ENCODE measurements around the gene SLC49A3.

Gene SLC49A3

DNA sequence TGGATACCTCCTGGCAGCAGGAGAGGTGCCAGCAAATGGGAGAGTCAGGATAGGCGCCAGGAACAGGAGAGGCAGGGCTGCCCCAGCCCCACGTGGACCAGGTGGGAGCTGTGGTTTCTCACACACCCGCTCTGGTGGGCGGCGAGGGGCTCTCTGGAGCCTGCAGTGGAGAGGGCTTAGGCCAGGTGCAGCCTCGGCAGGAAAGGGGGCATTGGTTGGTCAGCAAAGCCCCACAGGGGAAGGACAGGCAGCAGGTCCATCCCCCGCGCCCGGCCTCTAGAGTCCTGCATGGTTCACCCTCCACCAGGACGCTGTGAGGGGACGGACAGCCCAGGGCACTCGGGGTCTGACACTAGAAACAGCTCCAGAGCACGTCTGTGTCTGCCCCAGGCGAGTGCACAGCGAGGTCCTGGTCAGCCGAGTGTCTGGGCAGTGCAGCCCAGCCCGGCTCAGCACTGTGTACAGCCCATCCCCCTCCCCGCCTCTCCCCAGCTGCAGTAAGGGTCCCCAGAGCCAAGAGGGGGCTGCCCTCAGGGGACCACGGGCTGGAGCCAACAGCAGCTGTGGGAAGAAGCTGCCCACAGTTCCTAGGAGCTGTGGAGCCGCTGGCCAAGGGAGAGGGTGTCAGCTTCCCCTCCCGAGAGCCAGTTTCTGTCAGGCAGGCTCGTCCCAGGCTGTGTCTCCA is 23.1 kb downstream of the SLC49A3 start:
- DNase-seq (ENCODE audit: low spot score), result no peak

DNA sequence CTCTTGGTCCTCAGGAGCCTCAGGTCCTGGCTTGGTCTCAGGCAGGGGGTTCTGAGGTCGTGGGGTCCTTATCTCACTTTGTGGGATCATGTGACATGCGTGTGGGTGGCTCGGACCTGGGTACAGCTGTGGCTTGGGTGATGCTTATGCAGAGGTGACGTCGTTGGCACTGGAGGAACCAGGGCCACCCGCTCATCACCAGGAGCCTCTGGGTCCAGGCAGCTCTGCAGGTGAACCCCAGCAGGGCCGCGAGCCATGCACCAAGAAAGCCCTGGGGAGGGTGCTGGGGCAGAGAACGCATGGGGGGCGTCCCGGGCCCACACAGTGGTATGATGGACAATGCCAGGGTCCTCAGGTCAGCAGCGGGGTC is 23.6 kb downstream of the SLC49A3 start:
- DNase-seq (ENCODE audit: low spot score), result no peak

GRCh38 chr4:664713-665231 is 24.2 kb downstream of the SLC49A3 start:
- DNase-seq (ENCODE audit: low spot score), result no peak

- DNase-seq (ENCODE audit: low spot score), result peak; percentile 84
Measured at GRCh38 chr4:663438-664428, 25.2 kb downstream of the SLC49A3 start.

- no peak for DNase-seq (ENCODE audit: low spot score)
Measured at GRCh38 chr4:663046-663437, 25.9 kb downstream of the SLC49A3 start.

GRCh38 chr4:661881-662761 is 26.8 kb downstream of the SLC49A3 start:
- no peak for DNase-seq (ENCODE audit: low spot score)

DNA sequence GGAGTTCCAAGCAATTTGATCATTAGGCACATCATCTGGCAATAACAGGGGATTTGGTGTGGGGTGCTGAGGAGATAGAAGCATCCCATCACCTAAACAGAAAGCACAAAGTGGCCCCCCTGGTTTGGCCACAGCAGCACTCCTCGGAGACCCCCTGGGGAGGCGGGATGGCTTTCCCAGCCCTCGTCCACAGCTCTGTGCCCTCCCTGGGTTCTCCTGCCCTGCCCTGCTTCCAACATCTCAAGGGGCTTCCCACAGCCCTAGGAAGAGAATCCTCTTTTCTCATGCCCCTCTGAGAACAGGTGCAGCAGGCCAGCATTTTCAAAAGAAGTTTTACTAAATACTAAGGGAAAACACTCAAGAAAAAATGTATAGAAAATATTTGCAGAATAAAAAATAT is 27.7 kb downstream of the SLC49A3 start:
- no peak for DNase-seq (ENCODE audit: low spot score)

- no peak for DNase-seq (ENCODE audit: low spot score)
Measured at GRCh38 chr4:660401-660800, 28.6 kb downstream of the SLC49A3 start.

DNA sequence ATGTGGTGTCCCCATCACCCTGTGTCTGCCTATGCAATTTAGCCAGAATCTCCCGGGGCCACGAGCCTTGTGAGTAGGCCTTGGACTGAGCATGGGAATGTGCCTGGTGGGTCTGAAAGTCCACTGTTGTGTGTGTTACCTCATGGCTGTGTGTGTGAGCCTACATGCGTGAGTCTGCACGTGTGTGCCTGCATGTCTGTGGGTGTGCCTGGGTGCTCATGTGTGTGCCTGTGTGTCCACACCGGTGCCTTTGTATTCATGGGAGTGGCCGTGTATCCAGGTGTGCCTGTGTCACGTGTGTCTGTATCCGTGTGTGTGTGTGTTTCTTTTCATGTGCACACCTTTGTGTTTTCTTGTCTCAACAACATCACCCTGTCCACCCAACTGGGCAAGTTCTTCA is 29.1 kb downstream of the SLC49A3 start:
- no peak for DNase-seq (ENCODE audit: low spot score)

DNA sequence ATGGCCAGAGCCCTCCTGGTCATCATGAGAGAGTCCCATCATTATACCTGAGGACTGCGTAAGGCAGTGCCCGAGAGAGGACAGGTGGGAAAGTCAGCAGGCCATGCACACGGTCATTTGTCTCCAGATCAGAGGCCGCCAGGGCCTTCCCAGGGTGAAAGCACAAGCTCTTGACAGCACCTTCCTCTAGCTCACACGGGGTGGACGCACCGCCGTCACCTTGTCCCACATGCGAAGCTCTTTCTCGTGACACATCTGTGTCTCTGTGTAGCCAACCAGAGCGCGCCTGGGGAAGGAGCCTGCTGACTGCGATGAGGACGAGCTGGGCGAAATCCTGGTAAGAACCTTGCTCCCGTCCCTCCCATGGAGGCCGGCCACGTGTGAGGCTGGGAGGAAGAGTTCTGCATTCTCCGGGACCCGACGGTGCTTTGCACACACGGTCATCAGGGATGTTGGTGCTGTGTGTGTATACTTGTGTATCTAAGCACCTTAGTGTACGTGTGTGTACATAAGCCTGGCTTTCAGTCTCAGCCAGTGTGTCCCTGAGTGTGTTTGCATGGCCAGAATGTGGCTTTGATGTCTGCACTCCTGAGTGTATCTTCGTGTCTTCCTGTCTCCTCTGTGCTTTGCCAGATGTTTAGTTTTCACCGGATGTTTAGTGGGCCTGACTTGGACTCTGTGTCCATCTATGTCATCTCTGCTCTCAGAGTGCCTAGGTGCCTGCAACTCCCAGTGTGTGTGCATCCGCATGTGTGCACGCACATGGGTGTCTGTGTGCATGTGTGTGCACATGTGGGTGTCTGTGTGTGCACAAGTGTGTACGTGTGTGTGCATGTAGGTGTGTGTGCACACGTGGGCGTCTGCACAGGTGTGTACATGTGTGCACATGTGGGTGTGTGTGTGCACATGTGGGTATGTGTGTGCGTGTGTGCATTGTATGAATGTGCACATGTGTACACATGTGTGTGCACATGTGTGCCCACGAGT is 30.0 kb downstream of the SLC49A3 start:
- DNase-seq (ENCODE audit: low spot score), result no peak

GRCh38 chr4:657834-658667 is 30.9 kb downstream of the SLC49A3 start:
- no peak for DNase-seq (ENCODE audit: low spot score)

- DNase-seq (ENCODE audit: low spot score), result no peak
Measured at GRCh38 chr4:657338-657833, 31.6 kb downstream of the SLC49A3 start.

- DNase-seq (ENCODE audit: low spot score), result no peak
Measured at GRCh38 chr4:656436-657337, 32.3 kb downstream of the SLC49A3 start.

DNA sequence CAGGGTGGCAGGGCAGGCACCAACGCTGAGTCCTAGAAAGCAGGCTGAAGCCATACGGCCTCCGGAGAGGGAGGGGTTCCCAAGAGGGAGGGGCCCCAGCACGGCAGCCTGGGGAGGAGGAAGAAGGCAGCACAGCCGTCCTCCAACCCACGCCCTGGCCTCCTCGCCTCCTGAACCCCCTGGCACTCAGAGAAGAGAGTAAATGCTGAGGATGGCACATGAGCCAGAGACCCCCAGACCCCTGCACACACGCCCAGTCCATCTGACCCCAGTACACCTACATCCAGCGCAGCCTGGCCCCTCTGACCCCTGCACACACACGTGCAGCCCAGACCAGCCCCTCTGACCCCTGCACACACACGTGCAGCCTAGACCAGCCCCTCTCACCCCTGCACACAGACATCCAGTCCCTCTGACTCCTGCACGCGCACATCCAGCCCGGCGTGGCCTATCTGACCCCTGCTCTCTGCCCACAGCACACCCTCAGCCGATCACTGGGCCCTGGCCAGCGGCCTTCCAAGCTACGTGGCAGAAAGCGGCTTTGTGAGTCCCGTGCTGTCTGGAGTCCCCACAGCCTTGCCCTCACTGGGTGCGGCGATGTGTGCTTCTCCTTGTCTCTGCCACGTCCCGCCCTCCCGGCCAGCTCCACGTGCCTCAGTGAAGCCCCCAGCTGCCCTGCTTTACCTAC is 33.3 kb downstream of the SLC49A3 start:
- DNase-seq (ENCODE audit: low spot score), result no peak

DNA sequence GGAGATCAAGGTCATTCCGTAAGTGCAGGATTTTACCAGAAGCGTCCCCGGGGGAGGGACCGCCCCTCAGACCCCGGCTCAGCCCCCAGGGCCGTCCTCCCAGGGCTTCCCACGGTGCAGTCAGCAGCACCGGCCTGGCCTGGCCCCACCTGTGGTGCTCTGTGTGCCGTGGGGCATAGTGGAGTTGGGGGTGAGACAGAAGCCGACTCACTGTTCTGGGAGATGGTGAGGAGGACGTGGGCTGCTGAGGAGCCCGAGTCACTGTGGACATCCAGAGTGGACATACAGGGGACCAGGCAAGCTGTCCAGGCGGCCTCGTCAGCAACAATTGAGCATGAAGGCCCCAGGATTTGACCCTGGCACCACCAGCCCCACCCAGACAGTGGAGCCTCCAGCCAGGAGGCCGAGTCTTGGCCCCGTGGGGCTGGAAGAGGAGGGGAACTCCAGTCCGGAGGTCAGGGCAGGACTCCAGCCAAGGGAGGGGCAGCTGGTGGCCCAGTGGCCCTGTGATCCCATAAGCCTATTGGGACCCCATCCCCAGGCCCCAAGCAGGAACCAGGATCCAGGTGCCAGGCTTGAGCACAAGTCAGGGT is 34.0 kb downstream of the SLC49A3 start:
- DNase-seq (ENCODE audit: low spot score), result no peak

DNA sequence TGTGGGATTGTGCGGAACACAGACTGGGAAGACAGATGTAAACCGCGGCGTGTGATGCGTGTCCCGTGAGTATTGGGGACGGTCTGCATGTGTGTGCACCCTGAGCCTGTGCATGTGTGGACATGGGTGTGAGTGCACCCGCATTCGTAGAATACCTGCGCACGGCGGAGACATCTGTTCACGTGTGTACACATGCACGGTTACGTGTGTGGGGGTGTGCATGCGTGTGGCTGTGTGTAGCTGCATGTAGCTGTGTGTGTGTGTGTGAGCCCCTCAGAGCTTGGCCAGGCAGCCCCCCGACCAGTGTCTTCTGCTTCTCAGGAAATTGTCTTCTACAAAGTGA is 34.5 kb downstream of the SLC49A3 start:
- DNase-seq (ENCODE audit: low spot score), result no peak

GRCh38 chr4:653831-654502 is 35.0 kb downstream of the SLC49A3 start:
- no peak for DNase-seq (ENCODE audit: low spot score)
